ENCODE results near the gene ZNF74.

DNA sequence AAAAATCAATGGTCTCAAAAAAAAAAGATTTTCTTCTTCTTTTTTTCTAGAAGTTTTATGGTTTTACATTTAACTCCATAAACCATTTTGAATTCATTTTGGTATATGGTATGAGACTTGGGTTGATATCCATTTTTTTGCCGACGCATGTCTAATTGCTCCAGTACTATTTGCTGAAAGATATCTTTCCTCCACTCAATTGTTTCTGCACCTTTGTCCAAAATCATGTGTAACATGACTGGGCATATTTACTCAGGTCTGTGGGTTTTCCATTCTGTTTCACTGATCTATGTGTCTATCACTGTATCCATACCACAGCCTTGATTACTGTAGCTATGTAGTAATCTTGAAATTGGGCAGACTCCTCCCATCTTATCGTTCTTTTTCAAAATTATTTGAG is 59.3 kb downstream of the ZNF74 start:
- TF ChIP-seq, protein P1, sequence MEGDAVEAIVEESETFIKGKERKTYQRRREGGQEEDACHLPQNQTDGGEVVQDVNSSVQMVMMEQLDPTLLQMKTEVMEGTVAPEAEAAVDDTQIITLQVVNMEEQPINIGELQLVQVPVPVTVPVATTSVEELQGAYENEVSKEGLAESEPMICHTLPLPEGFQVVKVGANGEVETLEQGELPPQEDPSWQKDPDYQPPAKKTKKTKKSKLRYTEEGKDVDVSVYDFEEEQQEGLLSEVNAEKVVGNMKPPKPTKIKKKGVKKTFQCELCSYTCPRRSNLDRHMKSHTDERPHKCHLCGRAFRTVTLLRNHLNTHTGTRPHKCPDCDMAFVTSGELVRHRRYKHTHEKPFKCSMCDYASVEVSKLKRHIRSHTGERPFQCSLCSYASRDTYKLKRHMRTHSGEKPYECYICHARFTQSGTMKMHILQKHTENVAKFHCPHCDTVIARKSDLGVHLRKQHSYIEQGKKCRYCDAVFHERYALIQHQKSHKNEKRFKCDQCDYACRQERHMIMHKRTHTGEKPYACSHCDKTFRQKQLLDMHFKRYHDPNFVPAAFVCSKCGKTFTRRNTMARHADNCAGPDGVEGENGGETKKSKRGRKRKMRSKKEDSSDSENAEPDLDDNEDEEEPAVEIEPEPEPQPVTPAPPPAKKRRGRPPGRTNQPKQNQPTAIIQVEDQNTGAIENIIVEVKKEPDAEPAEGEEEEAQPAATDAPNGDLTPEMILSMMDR (IDR thresholded peaks at IDR 0.05), result no peak
- no peak for TF ChIP-seq POLR2AphosphoS5 (IDR thresholded peaks at IDR 0.05)
- no peak for TF ChIP-seq POLR2A (IDR thresholded peaks at IDR 0.05)
- no peak for TF ChIP-seq EP300 (IDR thresholded peaks at IDR 0.05)

Measured in suprapubic skin (tissue), 4 donors.